Measurements from ENCODE around the gene ZCCHC4. TPM values are rescaled to one million over a fixed set of nuclear protein-coding genes. Genes with fewer than 3 reads are reported as not detected.

ZCCHC4 gene
- total and polyA plus RNA-seq, 2 of the 8 experiments (the other 6 are each of a cell fraction or from before 2014, with no cell fraction given), result 9.8 to 12.5 TPM

GRCh38 chr4:25280210-25280609 lies 32.4 kb upstream of the ZCCHC4 start (continued):
- TF ChIP-seq CTCF (IDR thresholded peaks at IDR 0.05; ENCODE audit: control extremely low read depth in 1 of 3, insufficient read depth in 1 of 3, low read depth in 1 of 3, low read length in 3 of 3) (no peak), ASH2L (IDR thresholded peaks at IDR 0.05; ENCODE audit: low read length) (no peak), EZH2 (IDR thresholded peaks at IDR 0.05; ENCODE audit: low read depth, low read length, severe bottlenecking) (no peak), RAD21 (IDR thresholded peaks at IDR 0.05 in 1 of 2, conservative IDR thresholded peaks at IDR 0.05 in 1 of 2; ENCODE audit: low read depth in 2 of 2, low read length in 2 of 2) (no peak), SP1 (IDR thresholded peaks at IDR 0.05; ENCODE audit: low read depth, low read length) (no peak), SUZ12 (IDR thresholded peaks at IDR 0.05; ENCODE audit: low read length) (no peak)
